DOHH2 (cell line): Measurements from ENCODE around the gene TEX10.

ENCODE experiments used
- EZH2phosphoT487 ChIP-seq: fragments of 200-600 bp; sonication (generic); IDR thresholded peaks from 2 replicates; pipeline ENCODE4 v1.6.1; 2017; ENCODE audit warnings: borderline replicate concordance, mild to moderate bottlenecking, antibody characterized with exemption, low read length, moderate library complexity, mixed read lengths
- TF ChIP-seq, protein P1 (sequence below): fragments of 200-600 bp; sonication (generic); IDR thresholded peaks from one replicate; pipeline ENCODE4 v1.5.1; 2014; ENCODE audit warnings: antibody characterized with exemption, mild to moderate bottlenecking, low read depth, low read length; ENCODE audit not compliant: poor library complexity, severe bottlenecking

DNA sequence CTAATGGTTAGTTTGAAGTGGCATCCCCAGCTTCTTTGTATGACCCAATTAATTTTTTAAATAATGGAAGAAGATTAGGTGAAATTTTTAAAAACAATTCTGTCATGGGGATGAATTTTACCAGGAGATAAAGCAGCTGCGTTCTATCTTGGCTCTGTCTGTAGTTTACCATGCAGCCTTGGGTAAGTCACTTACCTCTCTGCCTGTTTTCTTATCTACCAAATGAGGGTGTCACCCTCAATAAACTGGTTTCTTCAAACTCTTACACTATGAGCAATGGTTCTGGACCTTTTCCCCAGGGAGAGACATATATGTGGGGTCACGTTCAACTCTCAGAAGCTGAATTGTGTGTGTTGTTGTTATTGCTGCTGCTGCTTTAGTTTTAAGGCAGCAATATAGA lies 71.7 kb downstream of the TEX10 start:
- TF ChIP-seq, protein P1, sequence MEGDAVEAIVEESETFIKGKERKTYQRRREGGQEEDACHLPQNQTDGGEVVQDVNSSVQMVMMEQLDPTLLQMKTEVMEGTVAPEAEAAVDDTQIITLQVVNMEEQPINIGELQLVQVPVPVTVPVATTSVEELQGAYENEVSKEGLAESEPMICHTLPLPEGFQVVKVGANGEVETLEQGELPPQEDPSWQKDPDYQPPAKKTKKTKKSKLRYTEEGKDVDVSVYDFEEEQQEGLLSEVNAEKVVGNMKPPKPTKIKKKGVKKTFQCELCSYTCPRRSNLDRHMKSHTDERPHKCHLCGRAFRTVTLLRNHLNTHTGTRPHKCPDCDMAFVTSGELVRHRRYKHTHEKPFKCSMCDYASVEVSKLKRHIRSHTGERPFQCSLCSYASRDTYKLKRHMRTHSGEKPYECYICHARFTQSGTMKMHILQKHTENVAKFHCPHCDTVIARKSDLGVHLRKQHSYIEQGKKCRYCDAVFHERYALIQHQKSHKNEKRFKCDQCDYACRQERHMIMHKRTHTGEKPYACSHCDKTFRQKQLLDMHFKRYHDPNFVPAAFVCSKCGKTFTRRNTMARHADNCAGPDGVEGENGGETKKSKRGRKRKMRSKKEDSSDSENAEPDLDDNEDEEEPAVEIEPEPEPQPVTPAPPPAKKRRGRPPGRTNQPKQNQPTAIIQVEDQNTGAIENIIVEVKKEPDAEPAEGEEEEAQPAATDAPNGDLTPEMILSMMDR, result no peak
- TF ChIP-seq EZH2phosphoT487, result no peak
